Thoracic aorta (tissue), 2 donors: Measurements from ENCODE around the gene BHLHE40. TPM values are rescaled to one million over a fixed set of nuclear protein-coding genes. Genes with fewer than 3 reads are reported as not detected.

Source experiments
- ATAC-seq: fragments of 150-250 bp; one replicate; pipeline ENCODE4 v1.8.0; 2017; ENCODE audit warnings: low read depth; ENCODE audit not compliant: insufficient number of reproducible peaks, low FRiP score
- DNase-seq: peaks from one replicate; pipeline ENCODE4 v3.0.0-alpha.2; 2020; ENCODE audit warnings: low spot score
- H3K27ac ChIP-seq, 2 donors: fragments of 200-600 bp; sonication (generic); 1 replicate in 1 of 2; 2 replicates in 1 of 2; pipeline ENCODE4 v1.5.1; 2016; ENCODE audit warnings: mild to moderate bottlenecking in 2 of 2, moderate library complexity in 2 of 2
- H3K27me3 ChIP-seq: fragments of 200-600 bp; sonication (generic); replicated peaks from 2 replicates; pipeline ENCODE4 v1.6.0; 2016; ENCODE audit warnings: mild to moderate bottlenecking; ENCODE audit not compliant: insufficient read depth
- H3K36me3 ChIP-seq: fragments of 200-600 bp; sonication (generic); one replicate; pipeline ENCODE4 v1.5.1; 2016
- H3K4me1 ChIP-seq, 2 donors: fragments of 200-600 bp; sonication (generic); 1 replicate in 1 of 2; 2 replicates in 1 of 2; pipeline versions ENCODE4 v1.5.1 to v1.6.0; 2016; ENCODE audit warnings: low read depth in 2 of 2, mild to moderate bottlenecking in 1 of 2; ENCODE audit not compliant: control insufficient read depth in 1 of 2
- H3K4me3 ChIP-seq: fragments of 200-600 bp; sonication (generic); 2 replicates; pipeline ENCODE4 v1.5.1; 2016; ENCODE audit warnings: mild to moderate bottlenecking
- H3K9me3 ChIP-seq: fragments of 200-600 bp; sonication (generic); 2 replicates; pipeline ENCODE4 v1.5.1; 2016
- total RNA-seq, 2 donors: library from RNA; depleted of rRNA; stranded (reverse); fragments of >200 nt; gene quantifications; one replicate each; pipeline versions ENCODE4 v1.1.0 to v1.2.3, GENCODE V29; 2016
- TF ChIP-seq, protein P1 (sequence below): fragments of 200-600 bp; sonication (generic); IDR thresholded peaks from one replicate; pipeline ENCODE4 v1.5.1; 2019; ENCODE audit warnings: antibody characterized with exemption

Gene BHLHE40
- total RNA-seq, 2 donors from 2014 or later: 47.2 to 109 TPM

DNA sequence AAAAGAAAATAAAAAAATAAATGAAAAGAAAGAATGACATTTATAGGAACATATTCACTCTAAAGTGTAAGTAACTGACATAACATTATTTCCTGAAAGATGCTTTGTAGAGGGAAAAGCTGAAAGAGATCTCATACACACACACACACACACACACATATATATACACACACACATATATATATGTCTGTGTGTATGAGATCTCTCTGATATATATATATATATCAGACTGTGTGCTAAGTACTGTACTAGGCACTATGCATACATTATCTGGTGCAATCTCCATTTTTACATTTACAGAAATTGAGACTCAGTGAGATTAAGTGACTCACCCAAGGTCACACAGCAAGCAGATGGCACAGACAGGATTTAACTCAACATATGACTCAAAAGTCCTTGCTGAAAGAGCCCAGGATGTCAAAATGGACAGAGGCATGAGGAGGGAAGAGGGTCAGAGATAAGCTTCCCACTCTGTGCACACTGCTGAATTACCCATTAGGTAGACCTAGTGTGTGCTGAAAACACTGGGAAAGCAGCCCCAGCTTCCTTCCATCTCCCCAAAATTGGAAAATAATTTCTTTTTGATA is 15.0 kb downstream of the BHLHE40 start:
- TF ChIP-seq, protein P1, sequence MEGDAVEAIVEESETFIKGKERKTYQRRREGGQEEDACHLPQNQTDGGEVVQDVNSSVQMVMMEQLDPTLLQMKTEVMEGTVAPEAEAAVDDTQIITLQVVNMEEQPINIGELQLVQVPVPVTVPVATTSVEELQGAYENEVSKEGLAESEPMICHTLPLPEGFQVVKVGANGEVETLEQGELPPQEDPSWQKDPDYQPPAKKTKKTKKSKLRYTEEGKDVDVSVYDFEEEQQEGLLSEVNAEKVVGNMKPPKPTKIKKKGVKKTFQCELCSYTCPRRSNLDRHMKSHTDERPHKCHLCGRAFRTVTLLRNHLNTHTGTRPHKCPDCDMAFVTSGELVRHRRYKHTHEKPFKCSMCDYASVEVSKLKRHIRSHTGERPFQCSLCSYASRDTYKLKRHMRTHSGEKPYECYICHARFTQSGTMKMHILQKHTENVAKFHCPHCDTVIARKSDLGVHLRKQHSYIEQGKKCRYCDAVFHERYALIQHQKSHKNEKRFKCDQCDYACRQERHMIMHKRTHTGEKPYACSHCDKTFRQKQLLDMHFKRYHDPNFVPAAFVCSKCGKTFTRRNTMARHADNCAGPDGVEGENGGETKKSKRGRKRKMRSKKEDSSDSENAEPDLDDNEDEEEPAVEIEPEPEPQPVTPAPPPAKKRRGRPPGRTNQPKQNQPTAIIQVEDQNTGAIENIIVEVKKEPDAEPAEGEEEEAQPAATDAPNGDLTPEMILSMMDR: no peak
- Histone ChIP-seq H3K9me3 (no peaks in the 10 kb centered on the region), H3K4me3 (no peak overlapping the region), H3K27me3 (no peaks in the 10 kb centered on the region), H3K27ac (peak overlapping the region; percentile 78 to 87), H3K36me3 (no peaks in the 10 kb centered on the region), H3K4me1 (peaks cover 16 to 28% of the 10 kb centered on the region in 2 donors)
- no peak for DNase-seq
- ATAC-seq: no peak

GRCh38 chr3:4994823-4995499 is 15.7 kb downstream of the BHLHE40 start:
- Histone ChIP-seq H3K36me3 (no peaks in the 10 kb centered on the region), H3K4me1 (peaks cover 12 to 23% of the 10 kb centered on the region in 2 donors), H3K27me3 (no peaks in the 10 kb centered on the region), H3K9me3 (no peaks in the 10 kb centered on the region), H3K27ac (peak overlapping the region; percentile 78 to 87), H3K4me3 (no peak overlapping the region)
- ATAC-seq (peak; percentile 63), DNase-seq (peak; percentile 79)
- TF ChIP-seq, protein P1: no peak

DNA sequence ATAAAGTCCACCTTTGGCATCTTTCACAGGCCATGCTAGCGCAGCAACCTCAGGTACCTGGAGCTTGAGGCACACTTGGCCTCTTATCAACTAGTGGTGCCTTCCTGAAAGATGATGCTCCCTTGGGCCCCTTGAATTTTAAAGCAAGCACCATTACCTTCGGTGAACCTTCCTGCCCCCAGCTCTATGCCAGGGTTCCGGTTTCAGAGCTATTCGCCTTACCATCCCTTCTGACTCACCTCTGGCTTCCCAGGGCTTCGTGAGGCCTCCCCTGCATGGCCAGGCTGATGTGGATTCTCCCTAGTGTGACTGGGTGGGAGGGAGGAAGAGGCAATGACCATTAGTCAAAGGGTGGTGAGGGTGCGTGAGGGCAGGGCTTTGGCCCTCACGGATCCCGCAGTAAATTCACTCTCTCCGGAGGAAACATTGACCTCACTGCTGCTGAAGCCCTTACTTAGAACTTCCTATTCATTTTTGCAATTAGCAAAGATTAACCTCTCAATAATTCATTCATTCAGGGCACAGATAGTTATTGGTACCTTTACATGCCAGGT is 16.3 kb downstream of the BHLHE40 start:
- ATAC-seq (peak; percentile 26), DNase-seq (no peak)
- Histone ChIP-seq H3K9me3 (no peaks in the 10 kb centered on the region), H3K27me3 (no peaks in the 10 kb centered on the region), H3K36me3 (no peaks in the 10 kb centered on the region), H3K27ac (peak overlapping the region; percentile 78 to 87), H3K4me1 (peaks cover 12 to 23% of the 10 kb centered on the region in 2 donors), H3K4me3 (no peak overlapping the region)
- TF ChIP-seq, protein P1: no peak

DNA sequence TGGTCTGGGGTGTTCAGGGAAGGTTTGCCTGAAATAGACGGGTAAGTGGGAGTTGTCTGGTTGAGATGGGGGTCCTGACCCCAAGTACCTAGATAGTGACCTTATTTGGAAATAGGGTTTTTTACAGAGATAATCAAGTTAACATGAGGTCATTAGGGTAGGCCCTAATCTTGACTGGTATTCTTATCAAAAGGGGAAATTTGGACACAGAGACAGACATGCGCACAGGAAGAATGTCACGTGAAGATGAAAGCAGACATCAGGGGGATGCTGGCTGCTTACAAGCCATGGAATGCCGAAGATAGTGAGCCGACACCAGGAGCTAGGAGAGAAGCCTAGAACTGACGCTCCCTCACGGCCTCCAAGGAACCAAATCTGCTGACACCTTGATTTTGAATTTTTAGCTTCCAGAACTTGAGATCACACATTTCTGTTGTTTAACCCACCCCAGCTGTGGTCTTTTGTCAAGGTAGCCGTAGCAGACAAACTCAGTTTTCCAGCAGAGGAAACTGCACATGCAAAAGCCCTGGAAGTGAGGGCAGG is 17.1 kb downstream of the BHLHE40 start:
- peak overlapping the region in 1 of 2 donors; percentile 87 for H3K27ac ChIP-seq
- no peak for ATAC-seq
- no peak for DNase-seq
- no peaks in the 10 kb centered on the region for H3K9me3 ChIP-seq
- TF ChIP-seq, protein P1: no peak
- H3K4me3 ChIP-seq: no peak overlapping the region
- peaks cover 12 to 23% of the 10 kb centered on the region in 2 donors for H3K4me1 ChIP-seq
- no peaks in the 10 kb centered on the region for H3K27me3 ChIP-seq
- no peaks in the 10 kb centered on the region for H3K36me3 ChIP-seq

DNA sequence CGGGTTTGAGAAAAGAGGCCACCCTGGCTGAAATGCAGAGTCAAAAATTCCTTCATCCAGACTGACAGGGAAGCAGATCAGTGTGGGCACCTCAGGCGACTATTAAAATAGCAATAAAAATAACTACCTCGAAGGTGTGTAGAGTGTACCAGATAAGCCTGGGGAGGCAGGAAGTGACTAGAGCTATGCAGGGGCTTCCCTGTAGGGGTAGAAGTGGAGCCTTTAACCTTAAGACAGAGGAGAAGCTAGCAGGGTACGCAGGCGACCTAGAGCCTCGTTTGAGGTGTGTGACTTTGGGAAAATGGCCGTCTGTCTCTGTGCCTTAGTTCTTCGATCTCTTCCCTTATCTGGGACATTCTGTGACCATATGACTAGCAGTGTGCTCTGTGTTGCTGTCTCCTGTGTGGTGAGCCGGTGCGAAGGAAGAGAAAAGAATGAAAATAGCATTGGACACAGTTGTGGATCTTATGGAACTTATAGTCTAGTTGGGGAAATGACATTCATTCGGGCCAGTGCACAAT is 17.6 kb downstream of the BHLHE40 start:
- no peak overlapping the region for H3K4me3 ChIP-seq
- no peaks in the 10 kb centered on the region for H3K9me3 ChIP-seq
- TF ChIP-seq, protein P1: no peak
- no peaks in the 10 kb centered on the region for H3K27me3 ChIP-seq
- DNase-seq (no peak), ATAC-seq (no peak)
- H3K36me3 ChIP-seq: no peaks in the 10 kb centered on the region
- no peak overlapping the region for H3K27ac ChIP-seq
- H3K4me1 ChIP-seq: peaks cover 12 to 23% of the 10 kb centered on the region in 2 donors
